ENCODE measurements around the gene ADAMTSL1.
A peak's percentile ranks its signal among the peaks of the same experiment; 100 is the strongest.

Gene ADAMTSL1

DNA sequence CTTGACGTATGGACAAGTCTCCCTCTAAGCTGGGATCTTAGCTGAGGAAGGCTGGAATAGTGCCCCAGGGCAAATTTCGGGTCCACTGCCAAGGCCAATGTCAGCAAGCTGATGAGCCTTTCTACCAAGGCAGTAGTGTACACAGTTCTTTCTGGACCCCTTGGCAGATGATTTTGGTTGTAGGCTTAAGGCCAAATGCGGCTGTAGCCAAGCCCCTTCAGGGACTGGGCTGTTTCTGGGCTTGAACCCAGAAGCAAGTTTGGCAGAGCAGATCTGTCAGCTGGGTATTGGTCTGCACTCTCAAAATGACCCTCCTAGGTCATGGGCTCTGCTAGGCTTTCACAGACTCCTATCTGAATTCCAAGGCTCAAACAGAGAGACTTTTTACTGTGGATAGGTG lies 121.6 kb downstream of the ADAMTSL1 start:
- no peak for DNase-seq (ENCODE audit: low read depth)
- H3K4me3 ChIP-seq (ENCODE audit: low read depth, low read length): no peak overlapping the region
- TF ChIP-seq, protein P1, sequence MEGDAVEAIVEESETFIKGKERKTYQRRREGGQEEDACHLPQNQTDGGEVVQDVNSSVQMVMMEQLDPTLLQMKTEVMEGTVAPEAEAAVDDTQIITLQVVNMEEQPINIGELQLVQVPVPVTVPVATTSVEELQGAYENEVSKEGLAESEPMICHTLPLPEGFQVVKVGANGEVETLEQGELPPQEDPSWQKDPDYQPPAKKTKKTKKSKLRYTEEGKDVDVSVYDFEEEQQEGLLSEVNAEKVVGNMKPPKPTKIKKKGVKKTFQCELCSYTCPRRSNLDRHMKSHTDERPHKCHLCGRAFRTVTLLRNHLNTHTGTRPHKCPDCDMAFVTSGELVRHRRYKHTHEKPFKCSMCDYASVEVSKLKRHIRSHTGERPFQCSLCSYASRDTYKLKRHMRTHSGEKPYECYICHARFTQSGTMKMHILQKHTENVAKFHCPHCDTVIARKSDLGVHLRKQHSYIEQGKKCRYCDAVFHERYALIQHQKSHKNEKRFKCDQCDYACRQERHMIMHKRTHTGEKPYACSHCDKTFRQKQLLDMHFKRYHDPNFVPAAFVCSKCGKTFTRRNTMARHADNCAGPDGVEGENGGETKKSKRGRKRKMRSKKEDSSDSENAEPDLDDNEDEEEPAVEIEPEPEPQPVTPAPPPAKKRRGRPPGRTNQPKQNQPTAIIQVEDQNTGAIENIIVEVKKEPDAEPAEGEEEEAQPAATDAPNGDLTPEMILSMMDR (conservative IDR thresholded peaks at IDR 0.05; ENCODE audit: low read depth, low read length): no peak

DNA sequence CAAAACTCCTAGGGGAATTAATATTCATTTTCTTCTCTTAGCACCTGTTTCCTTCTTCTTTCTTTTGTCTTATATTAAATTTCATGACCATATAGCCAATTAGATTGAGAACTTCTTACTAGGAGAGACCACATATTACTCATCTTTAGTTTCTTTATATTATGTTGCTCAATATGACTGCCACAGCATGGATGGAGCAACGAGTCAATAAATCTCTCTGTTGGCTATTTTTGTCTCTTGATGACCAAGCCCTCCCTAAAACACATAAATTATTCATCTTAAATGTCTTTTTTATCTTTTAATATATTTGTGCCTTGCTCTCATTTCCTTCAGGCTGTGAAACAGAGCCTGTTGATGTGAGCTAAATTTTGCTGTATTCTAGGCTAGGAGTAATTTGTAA lies 123.0 kb downstream of the ADAMTSL1 start:
- DNase-seq (ENCODE audit: low read depth): peak; percentile 66
- TF ChIP-seq, protein P1 (conservative IDR thresholded peaks at IDR 0.05; ENCODE audit: low read depth, low read length): no peak
- no peak overlapping the region for H3K4me3 ChIP-seq (ENCODE audit: low read depth, low read length)

DNA sequence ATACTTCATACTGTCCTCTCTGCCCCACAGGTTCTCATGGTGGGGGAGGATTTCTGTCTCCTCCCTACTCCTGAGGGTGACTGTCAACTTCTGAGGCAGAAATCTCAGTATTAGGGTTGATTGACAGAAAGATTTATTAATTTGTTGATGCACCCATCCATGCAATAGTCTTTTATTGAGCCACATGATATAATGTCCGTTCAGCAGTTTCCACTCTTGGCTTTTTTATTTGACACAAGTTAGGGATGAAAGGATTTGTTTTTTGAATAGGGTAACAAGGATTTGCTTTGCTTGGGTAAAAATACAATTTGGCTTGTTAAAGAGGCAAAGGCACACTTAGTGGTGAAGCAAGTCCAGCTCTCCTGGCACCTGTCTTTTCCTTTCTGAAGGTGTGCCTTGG lies 125.0 kb downstream of the ADAMTSL1 start:
- no peak overlapping the region for H3K4me3 ChIP-seq (ENCODE audit: low read depth, low read length)
- no peak for DNase-seq (ENCODE audit: low read depth)
- TF ChIP-seq, protein P1 (conservative IDR thresholded peaks at IDR 0.05; ENCODE audit: low read depth, low read length): no peak

DNA sequence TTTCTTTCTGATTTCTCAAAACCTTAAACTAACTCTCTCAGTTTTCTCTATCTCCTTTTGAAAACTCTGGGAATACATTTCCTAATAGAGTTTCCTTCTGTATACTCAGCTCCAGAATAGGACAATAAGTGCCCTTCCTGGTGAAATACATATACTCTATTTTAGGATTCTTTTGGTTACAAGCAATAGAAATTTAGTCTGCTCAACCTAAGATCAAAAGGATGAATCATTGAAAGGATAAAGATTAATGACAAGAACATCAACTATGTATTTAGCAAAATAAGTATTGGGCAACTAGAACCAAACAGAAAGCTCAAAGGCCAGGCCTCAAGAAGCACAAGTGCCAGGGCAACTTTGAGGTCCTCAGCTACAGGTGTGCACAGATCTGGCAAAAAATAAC lies 127.1 kb downstream of the ADAMTSL1 start:
- H3K4me3 ChIP-seq (ENCODE audit: low read depth, low read length): no peak overlapping the region
- TF ChIP-seq, protein P1 (conservative IDR thresholded peaks at IDR 0.05; ENCODE audit: low read depth, low read length): no peak
- DNase-seq (ENCODE audit: low read depth): no peak

GRCh38 chr9:18601956-18602355 lies 128.0 kb downstream of the ADAMTSL1 start:
- TF ChIP-seq, protein P1 (conservative IDR thresholded peaks at IDR 0.05; ENCODE audit: low read depth, low read length): no peak
- DNase-seq (ENCODE audit: low read depth): peak; percentile 22
- H3K4me3 ChIP-seq (ENCODE audit: low read depth, low read length): no peak overlapping the region

DNA sequence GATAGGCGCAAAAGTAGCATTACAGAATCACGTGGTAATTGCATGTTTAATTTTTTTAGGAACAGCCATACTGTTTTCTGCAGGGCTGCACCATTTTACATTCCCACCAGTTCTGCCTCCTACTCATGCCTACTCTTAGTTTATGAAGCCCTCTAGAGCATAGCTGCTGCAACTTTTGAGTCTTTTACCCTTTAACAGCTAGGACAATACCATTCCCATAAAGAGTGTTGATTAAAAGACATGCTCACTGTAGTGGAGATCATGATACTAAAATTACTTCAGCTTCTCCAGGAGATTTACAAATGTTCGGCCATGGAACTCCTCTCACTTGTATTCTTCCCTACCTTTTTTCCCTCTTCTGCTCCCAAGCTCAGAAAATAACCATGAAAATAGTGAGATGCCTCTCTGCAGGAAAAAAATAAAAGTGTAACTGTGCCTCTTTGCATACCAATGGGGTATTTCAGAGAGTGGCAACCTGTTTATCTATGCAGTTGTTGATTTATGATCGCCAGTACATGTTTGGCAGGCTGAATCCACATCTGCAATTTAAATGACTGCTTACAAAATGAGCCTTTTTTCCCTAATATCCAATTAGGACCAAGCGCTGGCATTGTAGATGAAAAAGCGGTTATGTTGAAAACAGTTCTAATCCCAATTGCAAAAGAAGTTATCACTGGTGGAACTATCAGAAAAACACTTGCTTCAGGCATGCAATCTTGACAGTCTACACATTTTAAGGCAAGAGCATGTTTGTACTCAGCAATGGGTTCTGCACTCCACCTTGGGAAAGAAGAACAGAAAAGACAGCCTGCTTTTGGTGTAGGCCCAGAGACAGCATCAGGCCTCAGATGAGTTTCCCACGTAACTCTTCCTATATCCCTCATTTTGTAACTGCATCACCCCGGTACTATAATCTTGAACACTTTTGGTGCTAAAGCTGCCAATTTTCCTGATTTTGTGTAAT lies 131.1 kb downstream of the ADAMTSL1 start:
- TF ChIP-seq, protein P1 (conservative IDR thresholded peaks at IDR 0.05; ENCODE audit: low read depth, low read length): peak; percentile 5
- no peak overlapping the region for H3K4me3 ChIP-seq (ENCODE audit: low read depth, low read length)
- peak; percentile 14 for DNase-seq (ENCODE audit: low read depth)

DNA sequence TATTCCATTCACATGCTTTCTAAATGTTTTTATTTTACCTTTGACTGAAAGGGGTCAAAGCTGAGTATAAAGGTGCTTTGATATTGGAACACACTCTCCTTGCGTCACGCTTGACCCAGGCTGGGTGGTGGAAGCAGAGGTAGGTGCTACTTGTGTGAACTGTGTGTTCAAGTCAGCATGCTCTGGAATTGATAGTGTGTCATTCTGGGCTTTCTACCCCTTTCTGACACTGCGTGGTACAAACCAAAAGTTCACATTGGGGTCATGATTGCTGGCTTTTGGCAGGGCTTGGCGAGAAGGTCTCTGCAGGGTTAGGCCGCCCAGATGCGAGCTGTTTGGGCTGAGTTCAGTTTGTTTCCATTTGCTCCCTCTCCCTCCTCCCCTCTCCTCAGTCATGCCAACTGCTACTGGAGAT lies 131.8 kb downstream of the ADAMTSL1 start:
- no peak overlapping the region for H3K4me3 ChIP-seq (ENCODE audit: low read depth, low read length)
- DNase-seq (ENCODE audit: low read depth): peak; percentile 83

More for the DNA sequence above, 131.8 kb downstream of the ADAMTSL1 start:
- TF ChIP-seq, protein P1 (conservative IDR thresholded peaks at IDR 0.05; ENCODE audit: low read depth, low read length): no peak
